C4-2B (cell line): Measurements from ENCODE around the gene IRF7.

Experiments used
- H3K27ac ChIP-seq: fragments of 450-650 bp; 2 replicates; pipeline ENCODE4 v1.5.1; 2017
- CTCF ChIP-seq: fragments of 450-650 bp; conservative IDR thresholded peaks from 2 replicates; pipeline ENCODE4 v1.5.1; 2017; ENCODE audit warnings: mild to moderate bottlenecking
- ZFX ChIP-seq: fragments of 450-650 bp; IDR thresholded peaks from 2 replicates; pipeline ENCODE4 v1.6.1; 2017

IRF7 gene

GRCh38 chr11:615504-616319 is at the start of gene IRF7:
Gene IRF7, minus strand, starts transcription at chr11:615950. Its CDS starts 586 bp downstream, at chr11:615364.
- H3K27ac ChIP-seq: peak within 1 kb of the TSS; percentile 78
- TF ChIP-seq ZFX: no peak; the same call in 1 of the 2 replicates
- TF ChIP-seq CTCF: no peak

- TF ChIP-seq CTCF: no peak
- no peak for TF ChIP-seq ZFX
- peak overlapping the region; percentile 75 for H3K27ac ChIP-seq
Measured at GRCh38 chr11:665062-665703, 49.4 kb upstream of the IRF7 start.

GRCh38 chr11:662689-663274 is 47.0 kb upstream of the IRF7 start:
- H3K27ac ChIP-seq: no peak overlapping the region
- TF ChIP-seq ZFX: no peak
- TF ChIP-seq CTCF: peak; percentile 85

- no peak for TF ChIP-seq ZFX
- no peak overlapping the region for H3K27ac ChIP-seq
Measured at GRCh38 chr11:660681-661444, 45.1 kb upstream of the IRF7 start.

DNA sequence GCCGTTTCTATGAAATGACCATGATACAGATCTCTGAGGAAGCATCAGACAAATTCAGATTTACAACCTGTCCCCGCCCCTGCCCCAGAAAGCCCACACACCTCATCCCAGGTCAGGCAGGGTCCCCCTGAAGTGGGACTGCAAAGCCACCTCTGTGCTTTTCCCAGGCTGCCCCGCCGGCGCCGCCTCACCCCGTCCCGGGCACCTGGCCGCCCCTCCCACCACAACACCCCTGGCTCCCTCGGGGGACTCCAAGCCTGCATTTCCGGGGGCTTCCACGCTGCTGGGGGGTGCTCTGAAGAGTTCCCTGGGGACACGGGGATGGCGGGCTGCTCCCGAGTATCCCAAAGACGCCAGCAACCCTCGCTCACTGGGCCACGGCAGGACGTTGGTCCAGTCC is 44.5 kb upstream of the IRF7 start:
- TF ChIP-seq CTCF: no peak
- no peak for TF ChIP-seq ZFX
- no peak overlapping the region for H3K27ac ChIP-seq

DNA sequence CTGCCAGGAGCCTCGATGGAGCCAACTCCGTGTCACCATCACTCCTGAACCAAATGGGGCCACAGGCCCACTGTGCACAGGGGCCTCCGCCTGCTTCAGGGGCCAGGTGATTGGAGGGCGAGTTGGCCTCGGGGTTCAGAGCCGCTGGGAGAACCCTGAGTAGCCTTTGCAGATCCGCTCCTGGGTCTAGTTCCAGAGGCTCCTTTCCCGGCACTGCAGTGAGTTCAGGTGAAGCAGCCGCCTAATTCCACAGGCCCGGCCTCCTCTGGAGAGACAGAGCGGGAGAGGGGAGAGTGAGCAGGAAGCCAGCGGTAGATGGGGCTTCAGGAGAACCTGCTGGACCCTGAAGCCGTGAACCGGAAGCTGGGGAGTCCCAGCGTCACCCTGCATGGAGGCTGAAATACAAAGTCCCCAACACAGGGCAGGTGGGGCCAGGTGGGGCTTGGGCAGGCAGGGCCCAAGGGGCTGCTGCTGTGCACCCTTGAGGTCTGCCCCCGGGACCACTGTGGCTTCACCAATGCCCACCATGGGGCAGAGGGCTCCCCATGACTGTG is 43.9 kb upstream of the IRF7 start:
- TF ChIP-seq CTCF: no peak
- no peak overlapping the region for H3K27ac ChIP-seq

DNA sequence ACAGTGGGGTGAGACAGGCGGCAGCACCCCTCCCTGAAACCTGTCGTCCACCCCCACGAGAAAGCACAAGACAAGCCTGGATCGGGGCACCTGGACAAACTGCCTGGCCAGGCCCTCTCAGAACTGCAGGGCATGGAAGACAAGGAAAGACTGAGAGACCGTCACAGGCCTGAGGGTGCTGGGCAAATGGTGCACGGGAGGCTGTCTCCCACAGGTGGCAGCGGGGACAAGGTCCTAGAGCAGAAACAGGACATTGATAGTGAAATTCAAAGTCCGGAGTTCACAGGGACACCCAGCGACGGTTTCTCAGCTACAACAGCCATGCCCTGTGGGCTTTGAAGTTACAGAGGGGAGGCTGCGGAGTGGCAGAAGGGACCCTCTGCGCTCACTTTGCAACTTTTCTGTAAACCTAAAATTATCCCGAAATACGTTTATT is 42.0 kb upstream of the IRF7 start:
- no peak overlapping the region for H3K27ac ChIP-seq
- TF ChIP-seq CTCF (no peak), ZFX (no peak)
